Measurements from ENCODE around the gene IGF2R.

DNA sequence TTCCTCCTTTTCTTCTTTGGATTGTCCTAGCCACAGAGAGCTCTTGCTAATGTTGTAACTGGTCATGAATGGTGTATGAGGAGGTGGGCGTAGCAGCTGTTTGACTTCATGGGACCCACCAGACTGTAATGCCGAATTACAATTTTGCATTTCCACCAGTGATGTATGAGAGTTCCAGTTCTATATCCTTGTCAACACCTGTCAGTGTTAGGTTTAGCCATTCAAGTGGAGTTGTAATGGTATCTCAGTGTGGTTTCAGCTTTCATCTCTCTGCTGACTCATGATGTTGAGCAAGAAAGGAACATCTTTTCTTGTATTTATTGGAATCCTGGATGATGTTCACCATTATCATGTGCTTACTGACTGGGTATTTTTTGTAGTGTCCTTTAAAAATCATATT, 5.1 kb downstream of the IGF2R start:
- no peak for TF ChIP-seq CTCF (optimal IDR thresholded peaks at IDR 0.05 in 1 of 3, IDR thresholded peaks at IDR 0.05 in 1 of 3, conservative IDR thresholded peaks at IDR 0.05 in 1 of 3; ENCODE audit: extremely low read depth in 1 of 3, insufficient read depth in 2 of 3, low read length in 3 of 3)
- TF ChIP-seq EZH2 (IDR thresholded peaks at IDR 0.05; ENCODE audit: low read length) = no peak

Data from keratinocyte (primary cell).